Measurements from ENCODE around the gene WNT10A. TPM values are rescaled to one million over a fixed set of nuclear protein-coding genes. Genes with fewer than 3 reads are reported as not detected.

Gene WNT10A
- total and polyA plus RNA-seq, 9 of the 15 experiments (the other 6 are each of a cell fraction or from before 2014, with no cell fraction given) = not detected

DNA sequence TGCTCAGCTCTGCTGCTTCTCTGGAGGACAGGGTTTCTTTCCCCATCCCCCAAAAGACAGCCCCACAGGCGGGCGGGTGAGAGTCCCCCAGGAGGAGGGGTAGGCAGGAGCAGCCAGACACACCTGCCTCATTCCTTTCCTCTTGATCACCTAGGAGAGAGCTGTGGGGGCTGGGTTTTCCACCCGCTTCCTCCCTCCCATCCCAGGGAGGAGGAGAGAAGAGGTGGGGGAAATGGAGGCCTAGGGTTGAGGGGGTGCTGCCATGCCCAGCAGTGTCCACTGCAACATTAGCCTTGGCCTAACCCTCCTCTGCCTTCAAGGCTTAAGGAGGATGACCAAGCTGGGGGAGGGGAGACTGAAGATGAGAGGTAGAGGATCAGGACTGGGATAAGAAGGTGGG, 14.7 kb downstream of the WNT10A start:
- Histone ChIP-seq H3K27ac (ENCODE audit: extremely low read depth, low read depth, low read length) (no peak overlapping the region), H3K9me1 (ENCODE audit: control insufficient read depth, insufficient read depth, low read length) (no peaks in the 10 kb centered on the region), H3K9me3 (replicated peaks; ENCODE audit: control insufficient read depth, insufficient read depth, low read depth, low read length) (no peaks in the 10 kb centered on the region), H3K36me3 (ENCODE audit: control insufficient read depth, insufficient read depth, low read length) (no peaks in the 10 kb centered on the region), H3K4me3 (no peak overlapping the region), H3K4me2 (ENCODE audit: insufficient read depth, low read length) (no peak overlapping the region), H3K9ac (ENCODE audit: insufficient read depth in 1 of 2, low read depth in 2 of 2, low read length in 2 of 2) (no peak overlapping the region), H2AFZ (ENCODE audit: low read depth, low read length) (no peak overlapping the region), H4K20me1 (replicated peaks; ENCODE audit: control insufficient read depth, insufficient read depth, low read length) (0 out of 2 replicates have a peak, but pooled peaks cover 6% of the 10 kb centered on the region), H3K79me2 (ENCODE audit: control insufficient read depth, insufficient read depth, low read length) (no peaks in the 10 kb centered on the region), H3K4me1 (replicated peaks in 1 of 2; ENCODE audit: control insufficient read depth in 2 of 2, insufficient read depth in 2 of 2, low read length in 2 of 2) (peaks cover 0 to 33% of the 10 kb centered on the region in 2 experiments; a peak in 2 of 5 replicates), H3K27me3 (ENCODE audit: control insufficient read depth in 2 of 2, insufficient read depth in 2 of 2, low read length in 2 of 2) (peaks cover 2 to 49% of the 10 kb centered on the region in 2 experiments; a peak in 4 of 5 replicates)
- ChIA-PET POLR2A (no interaction called here), CTCF (ENCODE audit: low intra/inter-chr PET ratio) (no interaction called here)
- no CpG with 5 or more reads among the region's 3 CpGs for WGBS (ENCODE audit: insufficient coverage, low coverage, missing lambda C conversion rate)
- TF ChIP-seq, protein P1, sequence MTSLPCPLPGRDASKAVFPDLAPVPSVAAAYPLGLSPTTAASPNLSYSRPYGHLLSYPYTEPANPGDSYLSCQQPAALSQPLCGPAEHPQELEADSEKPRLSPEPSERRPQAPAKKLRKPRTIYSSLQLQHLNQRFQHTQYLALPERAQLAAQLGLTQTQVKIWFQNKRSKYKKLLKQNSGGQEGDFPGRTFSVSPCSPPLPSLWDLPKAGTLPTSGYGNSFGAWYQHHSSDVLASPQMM (CRISPR knock-in tag; IDR thresholded peaks at IDR 0.05) = no peak
- TF ChIP-seq SMARCB1 (IDR thresholded peaks at IDR 0.05; ENCODE audit: insufficient read length, low read depth) = no peak
- no peak for TF ChIP-seq ZNF146 (CRISPR knock-in tag; IDR thresholded peaks at IDR 0.05; ENCODE audit: unreplicated experiment)
- TF ChIP-seq RBM34 (IDR thresholded peaks at IDR 0.05; ENCODE audit: borderline replicate concordance, insufficient read depth, low read length) = no peak
- TF ChIP-seq TAF1 (IDR thresholded peaks at IDR 0.05; ENCODE audit: control insufficient read depth, extremely low read depth, insufficient read depth, low read length, severe bottlenecking) = no peak
- intact Hi-C loops (cut with micrococcal nuclease) (no loop called here), in situ Hi-C loops (cut with MboI) (no loop called here)
- ATAC-seq = no peak
- FAIRE-seq = no peak
- DNase-seq (ENCODE audit: extremely low read depth in 1 of 4, low spot score in 3 of 4) = no peak
- BruUV-seq (replicated peaks) = no TSS peak

All from K562 (cell line).